ENCODE data around the gene CD46. TPM values are rescaled to one million over a fixed set of nuclear protein-coding genes. Genes with fewer than 3 reads are reported as not detected.
"Not testable (repeated sequence)": the region's sequence is repeated elsewhere in the genome, so short reads cannot be mapped to it uniquely, and the experiment has no call there.

Gene CD46
- total and polyA plus RNA-seq, 12 donors = 44.0 to 114 (median 94.6) TPM

GRCh38 chr1:207763091-207763490 lies 11.2 kb downstream of the CD46 start:
- 93% methylated on average over 10 of the region's 10 CpGs for WGBS, 2 donors
- Histone ChIP-seq H3K36me3 (peaks cover 0 to 99% (median 35%) of the 10 kb centered on the region in 9 donors), H3K4me1 (peaks cover 0 to 8% (median 0%) of the 10 kb centered on the region in 9 donors), H3K9me3 (no peaks in the 10 kb centered on the region), H3K27me3 (no peaks in the 10 kb centered on the region), H3K27ac (no peak overlapping the region), H3K4me3 (no peak overlapping the region)
- peak in 4 of 8 donors; percentile 11 to 41 (median 20) for ATAC-seq
- intact Hi-C loops (cut with DNase I) = no loop called here
- DNase-seq = no peak
- TF ChIP-seq CTCF (IDR thresholded peaks at IDR 0.05) = no peak

GRCh38 chr1:207763972-207764371 lies 12.1 kb downstream of the CD46 start:
- intact Hi-C loops (cut with DNase I) = no loop called here
- no peak for TF ChIP-seq CTCF (IDR thresholded peaks at IDR 0.05)
- DNase-seq = no peak
- no peak for ATAC-seq
- no peaks in the 10 kb centered on the region for H3K9me3 ChIP-seq
- WGBS, 2 donors = 89 to 94% methylated on average over 9 of the region's 9 CpGs
- H3K27ac ChIP-seq = no peak overlapping the region
- no peaks in the 10 kb centered on the region for H3K27me3 ChIP-seq
- H3K36me3 ChIP-seq = peaks cover 0 to 99% (median 35%) of the 10 kb centered on the region in 9 donors
- H3K4me1 ChIP-seq = peaks cover 0 to 1% (median 0%) of the 10 kb centered on the region in 9 donors
- H3K4me3 ChIP-seq = no peak overlapping the region

- H3K27me3 ChIP-seq = no peaks in the 10 kb centered on the region
- DNase-seq (no peak), ATAC-seq (no peak)
- intact Hi-C loops (cut with DNase I) = loop anchor here in 1 of 10 donors (2.0 kb wide), 1 partner anchor 28 kb away; no protein-coding TSS in a partner anchor
- TF ChIP-seq CTCF (IDR thresholded peaks at IDR 0.05) = no peak
- H3K27ac ChIP-seq = no peak overlapping the region
- no peaks in the 10 kb centered on the region for H3K4me1 ChIP-seq
- H3K4me3 ChIP-seq = no peak overlapping the region
- H3K9me3 ChIP-seq = peaks cover 0 to 12% (median 3%) of the 10 kb centered on the region in 11 donors
- 59 to 70% methylated on average over 1 of the region's 1 CpG for WGBS, 2 donors
- H3K36me3 ChIP-seq = peaks cover 0 to 99% (median 48%) of the 10 kb centered on the region in 9 donors
These were observed 14.7 kb downstream of the CD46 start for GRCh38 chr1:207766569-207766968.

- H3K27ac ChIP-seq; H3K4me3 ChIP-seq; H3K27me3 ChIP-seq; intact Hi-C loops (cut with DNase I); DNase-seq; ATAC-seq; H3K4me1 ChIP-seq: not testable (repeated sequence)
- Histone ChIP-seq H3K9me3 (peaks cover 0 to 26% (median 7%) of the 10 kb centered on the region in 11 donors), H3K36me3 (peaks cover 0 to 93% (median 31%) of the 10 kb centered on the region in 9 donors)
- 93 to 98% methylated on average over 3 of the region's 4 CpGs for WGBS, 2 donors
These were observed 18.7 kb downstream of the CD46 start for GRCh38 chr1:207770514-207770913.

- H3K27me3 ChIP-seq; H3K27ac ChIP-seq; DNase-seq; intact Hi-C loops (cut with DNase I); H3K4me3 ChIP-seq: not testable (repeated sequence)
- 77 to 83% methylated on average over 9 of the region's 9 CpGs for WGBS, 2 donors
- Histone ChIP-seq H3K9me3 (peaks cover 0 to 36% (median 9%) of the 10 kb centered on the region in 11 donors), H3K4me1 (peaks cover 0 to 10% (median 6%) of the 10 kb centered on the region in 9 donors), H3K36me3 (peaks cover 0 to 70% (median 32%) of the 10 kb centered on the region in 9 donors)
- peak in 2 of 8 donors; percentile 14 to 50 for ATAC-seq
These were observed 24.2 kb downstream of the CD46 start for GRCh38 chr1:207776045-207776444.

- Histone ChIP-seq H3K9me3 (peaks cover 0 to 25% (median 3%) of the 10 kb centered on the region in 11 donors), H3K36me3 (peaks cover 0 to 61% (median 32%) of the 10 kb centered on the region in 9 donors), H3K4me1 (peaks cover 0 to 10% (median 6%) of the 10 kb centered on the region in 9 donors)
- intact Hi-C loops (cut with DNase I); H3K27me3 ChIP-seq; H3K27ac ChIP-seq; H3K4me3 ChIP-seq; DNase-seq; ATAC-seq: not testable (repeated sequence)
- WGBS, 2 donors = 97 to 98% methylated on average over 7 of the region's 7 CpGs
These were observed 25.6 kb downstream of the CD46 start for GRCh38 chr1:207777412-207777811.
